Colonic mucosa (tissue), 4 donors: ENCODE data around the gene CREBBP. TPM values are rescaled to one million over a fixed set of nuclear protein-coding genes. Genes with fewer than 3 reads are reported as not detected.

ENCODE experiments used
- DNase-seq: peaks from one replicate; pipeline ENCODE4 v3.0.0-alpha.2; 2020
- H3K27ac ChIP-seq: fragments of 200-600 bp; one replicate; pipeline ENCODE4 v1.8.0; 2021
- H3K27me3 ChIP-seq: fragments of 200-600 bp; one replicate; pipeline ENCODE4 v1.8.0; 2021
- H3K36me3 ChIP-seq: fragments of 200-600 bp; one replicate; pipeline ENCODE4 v1.8.0; 2021
- H3K4me1 ChIP-seq: fragments of 200-600 bp; one replicate; pipeline ENCODE4 v1.8.0; 2021; ENCODE audit warnings: mild to moderate bottlenecking
- H3K4me3 ChIP-seq: fragments of 200-600 bp; one replicate; pipeline ENCODE4 v1.8.0; 2021
- H3K9ac ChIP-seq, 2 donors: one replicate each; pipeline ENCODE4 v1.7.0; 2013; ENCODE audit warnings: control low read depth in 2 of 2, low read depth in 2 of 2, low read length in 2 of 2
- H3K9me3 ChIP-seq: fragments of 200-600 bp; one replicate; pipeline ENCODE4 v1.8.0; 2021
- CTCF ChIP-seq: fragments of 200-600 bp; IDR thresholded peaks from one replicate; pipeline ENCODE4 v1.8.0; 2022; ENCODE audit warnings: antibody characterized with exemption, mild to moderate bottlenecking
- intact Hi-C: fragments of 100-400 bp; cut with DNase I; formaldehyde crosslinking; loops from one replicate; pipeline ENCODE4 v1.14.1; 2022
- total RNA-seq, 2 donors: library from RNA; stranded (reverse); fragmentation: NEBNext Ultra II Directional in 1 of 2; extraction: Animal tissue kit (Norgen Biotek cat#: 25700) in 1 of 2; gene quantifications; one replicate each; pipeline ENCODE4 v1.2.1, GENCODE V29; 2021
- donor health status: healthy.
- donor health status: DM: no; HTN: no; CAD: no.
- donor health status: DM: no; HTN: no; CAD: no.

Gene CREBBP
- total RNA-seq, 2 donors from 2014 or later, result 42.0 to 45.2 TPM

DNA sequence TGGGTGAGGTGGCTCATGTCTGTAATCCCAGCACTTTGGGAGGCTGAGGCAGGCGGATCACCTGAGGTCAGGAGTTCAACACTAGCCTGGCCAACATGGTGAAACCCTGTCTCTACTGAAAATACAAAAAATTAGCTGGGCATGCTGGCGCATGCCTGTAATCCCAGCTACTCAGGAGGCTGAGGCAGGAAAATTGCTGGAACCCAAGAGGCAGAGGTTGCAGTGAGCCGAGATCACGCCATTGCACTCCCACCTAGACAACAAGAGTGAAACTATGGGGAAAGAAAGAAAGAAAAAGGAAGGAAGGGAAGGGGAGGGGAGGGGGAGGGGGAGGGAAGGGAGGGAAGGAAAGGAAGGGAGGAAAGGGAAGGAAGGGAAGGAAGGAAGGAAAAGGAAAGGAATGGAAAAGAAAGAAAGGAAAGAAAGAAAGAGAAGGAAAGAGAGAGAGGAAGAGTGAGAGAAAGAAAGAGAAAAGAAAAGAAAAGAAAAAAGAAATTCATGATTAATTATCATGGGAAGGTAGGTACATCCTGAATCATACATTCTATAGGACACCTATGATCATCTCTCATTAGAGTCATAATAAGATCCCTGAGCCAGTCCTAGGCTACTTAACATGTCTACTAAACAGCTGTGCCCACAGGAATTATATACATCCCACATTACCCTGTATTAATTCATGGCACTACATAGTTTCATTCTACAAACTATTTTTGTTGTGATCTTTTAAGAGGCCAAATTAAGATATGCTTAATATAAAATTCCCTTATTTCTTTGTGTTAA, 40.9 kb downstream of the CREBBP start:
- Histone ChIP-seq H3K36me3 (no peaks in the 10 kb centered on the region), H3K4me3 (no peak overlapping the region), H3K9me3 (no peaks in the 10 kb centered on the region), H3K27ac (no peak overlapping the region), H3K4me1 (no peaks in the 10 kb centered on the region), H3K27me3 (no peaks in the 10 kb centered on the region), H3K9ac (no peak overlapping the region)
- intact Hi-C loops, result no loop called here
- DNase-seq, result no peak
- TF ChIP-seq CTCF, result no peak

GRCh38 chr16:3838600-3839401, 41.7 kb downstream of the CREBBP start:
- no peak for DNase-seq
- no peaks in the 10 kb centered on the region for H3K36me3 ChIP-seq
- intact Hi-C loops, result no loop called here
- H3K27ac ChIP-seq, result no peak overlapping the region
- no peak overlapping the region for H3K9ac ChIP-seq
- H3K9me3 ChIP-seq, result no peaks in the 10 kb centered on the region
- H3K27me3 ChIP-seq, result no peaks in the 10 kb centered on the region
- no peak overlapping the region for H3K4me3 ChIP-seq
- no peak for TF ChIP-seq CTCF
- H3K4me1 ChIP-seq, result no peaks in the 10 kb centered on the region

DNA sequence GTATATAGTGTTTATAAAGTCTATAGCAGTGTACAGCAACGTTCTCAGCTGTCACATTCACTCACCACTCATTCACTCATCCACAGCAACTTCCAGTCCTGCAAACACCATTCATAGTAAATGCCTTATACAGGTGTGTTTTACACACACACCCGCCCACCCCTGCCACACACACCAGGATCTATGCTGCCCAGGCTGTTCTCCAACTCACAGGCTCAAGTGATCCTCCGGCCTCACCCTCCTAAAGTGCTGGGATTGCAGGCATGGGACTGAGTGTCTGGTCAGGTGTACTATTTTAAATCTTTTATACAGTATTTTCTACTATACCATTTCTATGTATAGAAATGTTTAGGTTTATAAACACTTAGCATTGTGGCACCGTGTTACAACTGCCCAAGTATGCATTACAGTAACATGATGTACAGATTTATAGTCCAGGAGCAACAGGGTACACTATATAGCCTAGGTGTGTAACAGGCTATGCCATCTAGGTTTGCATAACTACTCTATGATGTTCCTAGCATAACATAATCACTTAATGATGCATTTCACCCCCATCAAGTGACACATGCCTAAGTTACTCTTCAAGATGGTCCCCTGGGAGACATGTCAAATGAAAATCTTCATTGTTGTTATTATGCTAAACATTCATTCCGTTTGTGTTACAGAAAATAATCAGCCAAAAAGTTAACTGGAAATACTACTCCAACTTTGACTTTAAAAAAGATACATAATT, 42.5 kb downstream of the CREBBP start:
- intact Hi-C loops, result no loop called here
- Histone ChIP-seq H3K27me3 (no peaks in the 10 kb centered on the region), H3K27ac (no peak overlapping the region), H3K4me1 (no peaks in the 10 kb centered on the region), H3K9ac (no peak overlapping the region), H3K4me3 (no peak overlapping the region), H3K36me3 (no peaks in the 10 kb centered on the region), H3K9me3 (no peaks in the 10 kb centered on the region)
- DNase-seq, result no peak
- no peak for TF ChIP-seq CTCF

DNA sequence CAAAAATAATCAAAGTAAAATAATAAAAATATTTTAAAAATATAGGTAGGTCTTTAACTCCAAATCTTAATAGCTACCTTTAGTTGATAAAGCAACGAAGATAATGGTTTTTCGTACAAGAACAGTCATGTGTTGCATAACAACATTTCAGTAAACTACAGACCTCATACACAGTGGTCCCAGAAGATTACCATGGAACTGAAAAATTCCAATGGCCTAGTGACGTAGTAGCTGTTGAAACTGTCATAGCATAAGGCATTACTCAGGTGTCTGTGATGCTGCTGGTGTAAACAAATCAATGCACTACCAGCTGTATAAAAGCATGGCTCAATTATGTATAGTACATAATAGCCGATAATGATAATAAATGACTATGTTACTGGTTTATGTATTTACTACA, 43.9 kb downstream of the CREBBP start:
- no peak for TF ChIP-seq CTCF
- Histone ChIP-seq H3K4me1 (no peaks in the 10 kb centered on the region), H3K36me3 (no peaks in the 10 kb centered on the region), H3K27me3 (no peaks in the 10 kb centered on the region), H3K9me3 (no peaks in the 10 kb centered on the region), H3K9ac (no peak overlapping the region), H3K27ac (no peak overlapping the region), H3K4me3 (no peak overlapping the region)
- intact Hi-C loops, result no loop called here
- DNase-seq, result no peak

GRCh38 chr16:3835089-3835602, 45.4 kb downstream of the CREBBP start:
- H3K27me3 ChIP-seq, result no peaks in the 10 kb centered on the region
- H3K27ac ChIP-seq, result no peak overlapping the region
- H3K9ac ChIP-seq, result no peak overlapping the region
- no peaks in the 10 kb centered on the region for H3K36me3 ChIP-seq
- no peaks in the 10 kb centered on the region for H3K4me1 ChIP-seq
- intact Hi-C loops, result no loop called here
- no peak for DNase-seq
- no peak overlapping the region for H3K4me3 ChIP-seq
- no peaks in the 10 kb centered on the region for H3K9me3 ChIP-seq
- no peak for TF ChIP-seq CTCF
